Suppressor macrophage treated with lipopolysaccharide for 1 hour (primary cell): ENCODE measurements around the gene ARHGEF17.

ENCODE experiments used
- DNase-seq, 3 donors: peaks; one replicate each; pipeline ENCODE4 v3.0.0-alpha.2; 2020 to 2022

Gene ARHGEF17

DNA sequence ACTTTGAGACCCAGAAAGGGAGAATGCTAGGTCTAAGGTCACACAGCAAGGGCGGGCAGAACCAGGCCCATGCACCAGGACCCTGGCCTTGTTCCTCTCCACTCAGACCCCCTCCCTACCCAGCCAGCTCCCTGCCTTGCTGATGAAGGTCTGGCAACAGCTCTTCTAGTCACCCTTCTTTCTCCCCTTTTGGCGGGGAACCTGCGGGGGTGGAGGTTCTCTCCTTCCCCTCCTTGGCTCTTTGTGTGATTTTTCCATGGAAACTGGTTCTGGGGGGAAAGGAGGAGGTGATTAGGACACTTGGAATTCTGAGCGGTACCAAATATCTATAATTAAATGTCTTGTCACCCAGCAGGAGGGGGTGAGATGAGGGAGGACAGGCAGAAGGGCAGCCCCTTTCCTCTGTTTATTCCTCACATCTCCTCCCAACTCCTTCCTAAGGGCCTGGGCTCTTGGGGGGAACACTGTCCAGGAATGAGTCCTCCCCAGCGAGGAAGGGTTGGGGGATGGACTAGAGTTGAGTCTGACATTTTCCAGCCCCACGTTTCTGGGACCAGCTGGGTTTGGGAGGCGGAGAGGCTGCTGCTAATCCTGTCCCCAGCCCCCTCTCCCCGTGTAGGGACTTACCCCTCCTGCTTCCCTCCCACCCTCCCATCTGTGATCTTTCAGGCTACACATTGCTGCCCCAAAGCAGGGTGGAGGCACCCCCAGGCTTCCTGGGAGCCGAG, 7.4 kb downstream of the ARHGEF17 start:
- DNase-seq = no peak

GRCh38 chr11:73316422-73316821, 8.3 kb downstream of the ARHGEF17 start:
- no peak for DNase-seq

- DNase-seq = no peak
Observed at GRCh38 chr11:73317373-73317772, 9.3 kb downstream of the ARHGEF17 start.

- no peak for DNase-seq
Observed at GRCh38 chr11:73317803-73318202, 9.7 kb downstream of the ARHGEF17 start.

GRCh38 chr11:73318501-73319011, 10.5 kb downstream of the ARHGEF17 start:
- no peak for DNase-seq

- peak in 2 of 3 donors; percentile 27 to 49 for DNase-seq
Observed at GRCh38 chr11:73320763-73321603, 12.9 kb downstream of the ARHGEF17 start.

- DNase-seq = no peak
Observed at GRCh38 chr11:73321604-73322381, 13.7 kb downstream of the ARHGEF17 start.

GRCh38 chr11:73322382-73323306, 14.6 kb downstream of the ARHGEF17 start:
- no peak for DNase-seq

GRCh38 chr11:73323464-73323863, 15.4 kb downstream of the ARHGEF17 start:
- peak in 1 of 3 donors; percentile 51 for DNase-seq

GRCh38 chr11:73324116-73324515, 16.0 kb downstream of the ARHGEF17 start:
- DNase-seq = no peak

DNA sequence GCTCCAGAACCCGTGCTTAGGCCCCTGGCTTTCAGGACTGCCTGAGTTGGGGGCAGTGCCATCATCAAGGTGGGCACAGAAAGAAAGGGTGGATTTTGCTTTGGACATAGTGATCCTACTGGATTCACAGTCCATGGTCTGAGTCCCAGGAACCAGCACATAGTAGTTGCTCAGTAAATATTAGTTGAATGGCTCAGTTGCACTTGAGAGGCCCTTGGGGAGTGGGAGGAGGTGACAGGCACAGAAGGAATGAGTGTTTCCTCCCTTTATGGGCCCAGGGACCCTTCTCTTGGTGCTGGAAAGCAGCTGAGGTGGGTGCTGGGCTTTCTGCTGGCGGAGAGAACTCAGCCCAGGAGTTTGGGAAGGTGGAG, 16.6 kb downstream of the ARHGEF17 start:
- no peak for DNase-seq

- no peak for DNase-seq
Observed at GRCh38 chr11:73325036-73325981, 17.2 kb downstream of the ARHGEF17 start.

DNA sequence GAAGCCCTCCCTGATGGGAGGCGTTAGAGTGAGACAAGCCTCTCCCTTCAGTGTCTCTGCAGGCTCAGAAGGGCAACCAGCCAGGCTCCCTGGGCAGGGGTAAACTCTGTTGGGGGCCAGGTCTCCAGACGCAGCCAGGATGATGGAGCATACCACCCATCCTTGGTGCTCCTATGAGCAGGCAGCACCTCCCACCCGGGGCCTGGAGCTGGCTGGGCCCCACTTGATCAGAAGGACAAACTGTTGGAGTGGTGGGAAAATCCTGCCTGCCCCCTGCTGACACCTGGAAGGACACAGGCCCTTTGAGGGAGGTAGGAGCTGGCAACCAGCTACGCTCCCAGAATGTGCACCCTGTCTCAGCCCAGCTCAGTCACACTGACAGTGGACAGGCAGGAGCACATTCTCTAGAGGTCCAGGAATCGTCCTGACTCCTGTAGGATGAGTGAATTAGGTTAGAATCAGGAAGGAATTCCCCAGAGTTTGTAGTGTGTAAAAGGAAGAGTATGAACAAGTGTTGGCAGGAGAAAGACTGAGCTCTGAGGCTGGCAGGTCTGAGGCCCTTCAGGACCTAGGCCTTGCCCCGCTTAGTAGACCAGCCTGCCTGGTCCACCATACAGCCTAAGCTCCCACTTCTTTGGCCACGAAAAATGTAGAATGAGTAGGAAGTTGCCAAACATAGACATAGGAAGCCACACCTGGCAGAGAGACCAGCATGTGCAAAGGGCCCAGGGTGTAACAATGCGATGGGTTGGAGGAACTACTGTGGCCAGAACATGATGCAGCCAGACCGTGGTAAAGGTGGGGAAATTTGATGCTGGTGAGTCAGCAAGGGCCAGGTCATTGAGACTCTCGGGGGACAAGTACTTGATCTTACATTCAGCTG, 19.1 kb downstream of the ARHGEF17 start:
- no peak for DNase-seq

GRCh38 chr11:73327812-73328364, 19.8 kb downstream of the ARHGEF17 start:
- DNase-seq = no peak

DNA sequence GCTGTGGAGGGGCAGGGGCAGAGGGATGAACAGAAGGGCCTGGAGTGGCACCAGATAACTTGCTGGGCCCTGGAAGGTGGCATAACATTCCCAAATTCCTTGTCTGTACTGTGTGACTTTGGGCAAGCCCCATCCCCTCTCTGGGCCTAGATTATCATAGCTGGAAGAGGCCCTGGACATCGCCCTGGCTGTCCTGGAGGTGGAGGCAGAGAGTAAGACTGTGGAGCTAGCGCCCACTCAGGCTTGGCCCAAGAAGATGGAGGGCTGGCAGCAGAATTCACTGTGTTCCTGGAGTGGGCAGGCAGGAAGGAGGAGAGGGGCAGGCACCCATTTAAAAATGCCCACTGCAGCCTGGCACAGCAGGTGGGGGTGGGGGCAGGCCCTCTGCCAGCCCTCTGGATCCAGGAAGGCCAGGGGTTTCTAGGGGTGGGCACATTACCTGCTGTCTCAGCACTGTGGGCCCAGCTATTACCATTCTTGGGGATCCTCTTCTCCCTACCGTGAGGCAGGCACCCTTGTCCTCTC, 22.6 kb downstream of the ARHGEF17 start:
- peak in 1 of 3 donors; percentile 45 for DNase-seq

DNA sequence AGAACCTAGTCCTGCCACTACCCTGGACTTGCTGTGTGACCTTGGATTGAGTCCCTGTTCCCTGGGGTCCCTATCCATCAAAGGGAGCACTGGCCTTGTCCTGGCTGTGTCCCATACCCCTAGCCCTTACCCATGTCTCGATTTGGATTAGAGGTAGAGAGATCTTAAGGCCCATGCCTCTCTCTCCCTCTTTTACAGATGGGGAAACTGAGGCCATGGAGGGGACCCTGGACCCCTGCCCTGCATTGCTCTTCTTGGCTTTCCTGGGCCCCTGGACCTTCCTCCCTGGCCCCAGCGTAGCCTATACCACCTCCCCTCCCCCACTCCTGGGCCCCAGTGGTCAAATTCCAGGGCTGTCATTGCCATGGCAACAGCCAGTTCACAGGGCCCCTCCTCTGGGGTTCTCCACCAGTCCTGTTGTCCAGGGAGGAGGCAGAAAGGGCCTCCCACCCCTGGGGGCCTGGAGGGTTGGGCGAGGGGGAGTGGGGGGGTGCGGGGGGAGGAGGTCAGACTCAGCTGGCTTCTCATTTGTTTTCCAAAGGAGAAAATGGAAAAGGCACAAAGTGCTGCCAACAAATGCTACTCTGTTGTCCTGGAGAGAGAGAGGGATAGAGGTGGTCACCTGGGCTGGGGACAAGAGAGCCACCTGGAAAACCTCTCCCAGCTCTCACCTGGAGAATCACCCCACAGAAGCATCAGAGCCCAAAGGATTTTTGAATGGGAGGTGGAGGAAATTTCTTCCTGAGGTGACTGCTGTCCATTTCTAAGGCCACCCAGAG, 23.3 kb downstream of the ARHGEF17 start:
- no peak for DNase-seq

GRCh38 chr11:73333173-73333572, 25.1 kb downstream of the ARHGEF17 start:
- DNase-seq = no peak

DNA sequence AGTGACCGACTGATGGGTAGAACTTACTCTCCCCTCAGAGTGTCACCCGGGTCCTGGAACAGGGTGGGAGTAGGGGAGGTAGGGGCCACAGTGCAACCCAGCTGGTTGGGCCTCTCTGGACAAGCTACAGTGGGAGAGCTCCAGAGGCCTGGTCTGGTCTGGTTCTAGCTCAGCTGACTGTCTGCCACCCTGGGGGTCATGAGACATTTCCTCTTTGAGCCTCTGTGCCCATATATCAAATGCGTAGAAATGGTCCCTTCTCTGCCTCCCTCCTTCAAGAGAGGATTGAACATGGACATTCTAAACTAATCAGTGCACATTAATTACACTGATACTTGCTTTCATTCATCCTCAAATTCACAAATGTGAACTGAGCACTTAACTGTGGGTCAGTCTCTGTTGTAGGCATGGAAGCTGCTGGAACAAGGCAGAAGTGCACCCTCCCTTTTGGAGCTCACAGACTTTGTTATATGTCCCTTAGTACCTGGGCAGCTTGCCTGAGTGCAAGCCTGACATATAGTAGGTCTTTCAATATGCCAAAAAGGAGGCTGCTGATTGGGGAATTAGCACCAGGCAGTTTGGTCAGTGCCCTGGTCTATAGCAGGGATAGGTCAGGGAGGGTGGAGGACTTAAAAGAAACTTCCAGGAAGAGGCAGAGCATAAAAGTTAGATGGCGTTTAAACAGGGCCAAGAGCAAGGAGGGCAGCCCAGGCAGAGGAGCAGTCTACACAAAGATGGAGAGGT, 25.7 kb downstream of the ARHGEF17 start:
- DNase-seq = no peak
